ENCODE results near the gene TMEM184A.

- TF ChIP-seq CTCF (IDR thresholded peaks at IDR 0.05), result no peak
- TF ChIP-seq EZH2 (IDR thresholded peaks at IDR 0.05; ENCODE audit: borderline replicate concordance, insufficient read depth, low read depth, low read length, poor library complexity, severe bottlenecking), result no peak
Observed at GRCh38 chr7:1493129-1493528, 62.9 kb downstream of the TMEM184A start.

Data from B cell (primary cell).